ENCODE results near the gene SLC26A5. TPM values are rescaled to one million over a fixed set of nuclear protein-coding genes. Genes with fewer than 3 reads are reported as not detected.

SLC26A5 gene
- total and polyA plus RNA-seq, 10 of the 15 experiments (the other 5 are each of a cell fraction or from before 2014, with no cell fraction given): 0.03 TPM; not detected in 9

GRCh38 chr7:103344453-103345149, 101.4 kb downstream of the SLC26A5 start, which contains the start of gene DNAJC2 (continued):
- TF ChIP-seq MXI1 (IDR thresholded peaks at IDR 0.05; ENCODE audit: low read depth, low read length) (peak; percentile 94), SMC3 (IDR thresholded peaks at IDR 0.05; ENCODE audit: borderline replicate concordance, low read length) (0 out of 2 replicates have a peak, but pooled peaks have one; percentile 4), IKZF1 (conservative IDR thresholded peaks at IDR 0.05) (peak; percentile 83), E2F4 (IDR thresholded peaks at IDR 0.05; ENCODE audit: low read depth, low read length) (0 out of 2 replicates have a peak, but pooled peaks have one; percentile 31), NFIC (IDR thresholded peaks at IDR 0.05; ENCODE audit: low read depth, low read length) (no peak), JUNB (IDR thresholded peaks at IDR 0.05) (peak; percentile 27; the same call in 1 of the 2 replicates), IRF3 (IDR thresholded peaks at IDR 0.05) (peak; percentile 27; the same call in 1 of the 2 replicates), ZBTB11 (CRISPR knock-in tag; IDR thresholded peaks at IDR 0.05) (peak; percentile 92), WRNIP1 (IDR thresholded peaks at IDR 0.05; ENCODE audit: borderline replicate concordance, low read depth, low read length) (peak; percentile 98), BACH1 (IDR thresholded peaks at IDR 0.05; ENCODE audit: borderline replicate concordance) (peak; percentile 74), E2F8 (IDR thresholded peaks at IDR 0.05; ENCODE audit: low read depth, partially characterized antibody) (peak; percentile 81), MTA2 (IDR thresholded peaks at IDR 0.05; ENCODE audit: low read depth) (peak; percentile 42; the same call in 1 of the 2 replicates), IRF4 (IDR thresholded peaks at IDR 0.05; ENCODE audit: low read depth, low read length) (peak; percentile 79; the same call in 1 of the 2 replicates), ZNF207 (IDR thresholded peaks at IDR 0.05; ENCODE audit: borderline replicate concordance) (peak; percentile 71; the same call in 1 of the 2 replicates), SP1 (IDR thresholded peaks at IDR 0.05; ENCODE audit: low read depth, low read length) (peak; percentile 82), EGR1 (IDR thresholded peaks at IDR 0.05; ENCODE audit: borderline replicate concordance in 1 of 2, low read depth in 2 of 2, low read length in 2 of 2) (peak; percentile 54 to 96), NBN (IDR thresholded peaks at IDR 0.05) (peak; percentile 79)
- TF ChIP-seq, protein P1, sequence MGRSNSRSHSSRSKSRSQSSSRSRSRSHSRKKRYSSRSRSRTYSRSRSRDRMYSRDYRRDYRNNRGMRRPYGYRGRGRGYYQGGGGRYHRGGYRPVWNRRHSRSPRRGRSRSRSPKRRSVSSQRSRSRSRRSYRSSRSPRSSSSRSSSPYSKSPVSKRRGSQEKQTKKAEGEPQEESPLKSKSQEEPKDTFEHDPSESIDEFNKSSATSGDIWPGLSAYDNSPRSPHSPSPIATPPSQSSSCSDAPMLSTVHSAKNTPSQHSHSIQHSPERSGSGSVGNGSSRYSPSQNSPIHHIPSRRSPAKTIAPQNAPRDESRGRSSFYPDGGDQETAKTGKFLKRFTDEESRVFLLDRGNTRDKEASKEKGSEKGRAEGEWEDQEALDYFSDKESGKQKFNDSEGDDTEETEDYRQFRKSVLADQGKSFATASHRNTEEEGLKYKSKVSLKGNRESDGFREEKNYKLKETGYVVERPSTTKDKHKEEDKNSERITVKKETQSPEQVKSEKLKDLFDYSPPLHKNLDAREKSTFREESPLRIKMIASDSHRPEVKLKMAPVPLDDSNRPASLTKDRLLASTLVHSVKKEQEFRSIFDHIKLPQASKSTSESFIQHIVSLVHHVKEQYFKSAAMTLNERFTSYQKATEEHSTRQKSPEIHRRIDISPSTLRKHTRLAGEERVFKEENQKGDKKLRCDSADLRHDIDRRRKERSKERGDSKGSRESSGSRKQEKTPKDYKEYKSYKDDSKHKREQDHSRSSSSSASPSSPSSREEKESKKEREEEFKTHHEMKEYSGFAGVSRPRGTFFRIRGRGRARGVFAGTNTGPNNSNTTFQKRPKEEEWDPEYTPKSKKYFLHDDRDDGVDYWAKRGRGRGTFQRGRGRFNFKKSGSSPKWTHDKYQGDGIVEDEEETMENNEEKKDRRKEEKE (IDR thresholded peaks at IDR 0.05): no peak

Data from GM12878 (cell line).